Common myeloid progenitor, CD34-positive (primary cell): ENCODE data around the gene HSD17B11.
"Not testable (repeated sequence)": the region's sequence is repeated elsewhere in the genome, so short reads cannot be mapped to it uniquely, and the experiment has no call there.

Experiments used
- CTCF ChIA-PET: fragments of 350-600 bp; sonication (Branson Sonifier 250); formaldehyde crosslinking; loops from one replicate; lab custom pipeline; 2021; ENCODE audit warnings: antibody characterized with exemption; lab: Charles Lee
- POLR2A ChIA-PET: fragments of 350-600 bp; sonication (Branson Sonifier 250); formaldehyde crosslinking; loops from one replicate; lab custom pipeline; 2021; ENCODE audit warnings: antibody characterized with exemption; lab: Charles Lee
- DNase-seq, 3 donors: peaks; one replicate each; pipeline versions ENCODE4 v3.0.0 to v3.0.0-alpha.2; 2013
- H3K27ac ChIP-seq, 2 experiments: 1 replicate in 1 of 2; 2 replicates in 1 of 2; pipeline ENCODE4 v1.7.0; 2013; ENCODE audit warnings: inconsistent platforms in 2 of 2, low read length in 2 of 2, mild to moderate bottlenecking in 2 of 2, low read depth in 1 of 2, moderate library complexity in 1 of 2; ENCODE audit not compliant: severe bottlenecking in 2 of 2, insufficient read depth in 1 of 2, poor library complexity in 1 of 2
- H3K27me3 ChIP-seq, 5 experiments: replicated peaks in 2 of 5; 1 replicate in 3 of 5; 2 replicates in 2 of 5; pipeline versions ENCODE4 v1.6.1 to v1.7.0; 2013; ENCODE audit warnings: low read length in 4 of 5, mild to moderate bottlenecking in 2 of 5, moderate library complexity in 2 of 5, inconsistent platforms in 1 of 5; ENCODE audit not compliant: insufficient read depth in 5 of 5, control insufficient read depth in 4 of 5
- H3K36me3 ChIP-seq, 4 experiments: 1 replicate in 2 of 4; 2 replicates in 2 of 4; pipeline versions ENCODE4 v1.6.1 to v1.7.0; 2013; ENCODE audit warnings: low read length in 3 of 4, control low read depth in 1 of 4, mild to moderate bottlenecking in 1 of 4; ENCODE audit not compliant: control insufficient read depth in 4 of 4, insufficient read depth in 4 of 4
- H3K4me1 ChIP-seq, 4 experiments: 1 replicate in 3 of 4; 2 replicates in 1 of 4; pipeline versions ENCODE4 v1.6.1 to v1.7.1; 2013; ENCODE audit warnings: low read length in 3 of 4, mild to moderate bottlenecking in 3 of 4, control low read depth in 1 of 4, inconsistent platforms in 1 of 4, moderate library complexity in 1 of 4; ENCODE audit not compliant: control insufficient read depth in 4 of 4, insufficient read depth in 4 of 4; ENCODE audit errors: control extremely low read depth in 1 of 4
- H3K4me3 ChIP-seq, 7 experiments: 1 replicate in 4 of 7; 2 replicates in 3 of 7; pipeline versions ENCODE4 v1.5.1 to v1.7.0; 2013; ENCODE audit warnings: mild to moderate bottlenecking in 7 of 7, low read length in 6 of 7, moderate library complexity in 6 of 7, inconsistent platforms in 2 of 7, low read depth in 2 of 7, control low read depth in 1 of 7; ENCODE audit not compliant: insufficient read depth in 4 of 7, control insufficient read depth in 1 of 7; ENCODE audit errors: extremely low read depth in 1 of 7
- H3K9me3 ChIP-seq, 5 experiments: 1 replicate in 4 of 5; 2 replicates in 1 of 5; pipeline versions ENCODE4 v1.6.1 to v1.7.1; 2013; ENCODE audit warnings: low read length in 4 of 5, mild to moderate bottlenecking in 2 of 5, inconsistent platforms in 1 of 5, low read depth in 1 of 5, moderate library complexity in 1 of 5; ENCODE audit not compliant: control insufficient read depth in 4 of 5, insufficient read depth in 2 of 5; ENCODE audit errors: control extremely low read depth in 1 of 5
- WGBS: methylation state at CpG from one replicate; pipeline ENCODE4 v1.1.5; 2013; ENCODE audit not compliant: insufficient coverage; 5-methylcytosine and 5-hydroxymethylcytosine counted together

Gene HSD17B11

DNA sequence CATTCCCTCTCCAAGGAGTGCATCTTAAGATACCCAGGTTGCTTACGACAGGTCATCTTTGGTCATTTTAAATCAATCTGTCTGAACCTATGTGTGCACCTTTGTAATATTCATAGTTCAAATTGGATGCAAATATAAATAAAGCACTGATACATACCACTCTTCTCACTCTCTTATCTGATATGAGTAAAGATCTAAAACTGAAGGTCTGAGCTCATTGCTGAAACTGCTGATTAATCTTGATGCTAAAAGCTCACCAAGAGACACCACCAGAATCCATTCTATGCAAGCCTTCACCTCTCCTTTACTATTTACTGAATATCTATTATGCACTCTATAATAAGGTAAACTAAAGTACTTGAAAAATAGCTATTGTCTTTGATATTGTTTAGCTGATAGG is 84.9 kb downstream of the HSD17B11 start:
- H3K4me1 ChIP-seq = no peaks in the 10 kb centered on the region
- no peaks in the 10 kb centered on the region for H3K27me3 ChIP-seq
- CTCF ChIA-PET = no interaction called here
- no peak for DNase-seq
- no peak overlapping the region for H3K27ac ChIP-seq
- no peak overlapping the region for H3K4me3 ChIP-seq
- WGBS = no CpG with 5 or more reads among the region's 1 CpG
- no peaks in the 10 kb centered on the region for H3K9me3 ChIP-seq
- peaks cover 0 to 2% (median 0%) of the 10 kb centered on the region in 4 experiments for H3K36me3 ChIP-seq
- POLR2A ChIA-PET = interaction anchor here (0.6 kb wide), 1 partner anchor 214 kb away, joined by 3 read pairs; no protein-coding TSS in a partner anchor

DNA sequence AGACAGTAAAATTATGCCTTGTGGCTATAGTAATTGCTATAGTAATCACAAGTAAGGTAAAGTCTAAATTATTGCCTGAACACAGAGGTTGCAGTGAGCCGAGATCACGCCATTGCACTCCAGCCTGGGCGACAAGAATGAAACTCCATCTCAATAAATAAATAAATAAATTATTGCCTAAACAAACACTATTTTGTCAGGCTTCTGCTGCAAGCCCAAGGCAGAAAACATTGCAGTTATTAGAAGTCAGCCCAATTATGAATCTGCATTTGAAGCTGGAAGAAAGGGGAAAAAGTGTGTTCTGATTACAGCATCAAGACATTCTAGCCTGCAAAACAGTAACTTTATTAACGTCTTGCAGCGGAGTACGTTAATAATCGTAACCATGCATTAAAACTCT is 85.4 kb downstream of the HSD17B11 start:
- WGBS = 97% methylated on average over 4 of the region's 7 CpGs
- H3K27ac ChIP-seq = no peak overlapping the region
- no peaks in the 10 kb centered on the region for H3K27me3 ChIP-seq
- POLR2A ChIA-PET = no interaction called here
- no peak for DNase-seq
- no peaks in the 10 kb centered on the region for H3K4me1 ChIP-seq
- H3K36me3 ChIP-seq = peaks cover 0 to 2% (median 0%) of the 10 kb centered on the region in 4 experiments
- CTCF ChIA-PET = no interaction called here
- H3K4me3 ChIP-seq = no peak overlapping the region
- H3K9me3 ChIP-seq = no peaks in the 10 kb centered on the region

DNA sequence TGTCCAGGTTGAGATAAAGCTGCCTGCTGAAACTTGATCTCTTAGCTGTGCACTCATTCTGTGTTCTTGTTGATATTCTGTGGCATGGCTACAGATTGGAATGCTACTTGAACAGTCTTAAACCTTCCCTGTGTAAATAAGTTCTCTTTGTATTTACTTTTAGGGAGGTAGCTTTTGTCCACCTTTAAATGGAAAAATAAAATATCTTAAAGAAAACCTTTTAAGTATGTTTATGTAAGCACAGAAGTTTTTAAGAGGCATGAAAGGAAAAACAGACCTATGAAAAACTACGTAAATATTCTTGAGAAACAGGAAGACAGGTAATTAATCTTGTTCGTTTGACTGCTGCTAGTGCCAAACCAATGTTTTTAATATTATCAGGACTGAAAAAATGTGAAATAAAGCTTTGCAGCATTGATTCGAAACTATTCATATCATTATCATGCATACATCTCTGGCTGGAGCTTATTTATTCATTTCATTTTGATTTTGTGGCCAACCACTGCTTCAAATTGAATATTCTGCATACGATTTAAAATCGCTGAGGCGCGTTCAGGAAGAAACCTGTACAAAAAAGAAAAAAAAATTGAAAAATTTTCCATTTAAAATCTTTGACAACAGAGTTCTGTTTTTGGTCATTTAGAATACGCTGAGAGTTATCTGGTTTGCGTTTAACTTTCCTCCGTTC is 86.1 kb downstream of the HSD17B11 start:
- DNase-seq = no peak
- Histone ChIP-seq H3K36me3 (peaks cover 0 to 2% (median 0%) of the 10 kb centered on the region in 4 experiments), H3K4me1 (no peaks in the 10 kb centered on the region), H3K4me3 (no peak overlapping the region), H3K9me3 (no peaks in the 10 kb centered on the region), H3K27me3 (no peaks in the 10 kb centered on the region), H3K27ac (no peak overlapping the region)
- 100% methylated on average over 1 of the region's 10 CpGs for WGBS
- ChIA-PET POLR2A (no interaction called here), CTCF (no interaction called here)

DNA sequence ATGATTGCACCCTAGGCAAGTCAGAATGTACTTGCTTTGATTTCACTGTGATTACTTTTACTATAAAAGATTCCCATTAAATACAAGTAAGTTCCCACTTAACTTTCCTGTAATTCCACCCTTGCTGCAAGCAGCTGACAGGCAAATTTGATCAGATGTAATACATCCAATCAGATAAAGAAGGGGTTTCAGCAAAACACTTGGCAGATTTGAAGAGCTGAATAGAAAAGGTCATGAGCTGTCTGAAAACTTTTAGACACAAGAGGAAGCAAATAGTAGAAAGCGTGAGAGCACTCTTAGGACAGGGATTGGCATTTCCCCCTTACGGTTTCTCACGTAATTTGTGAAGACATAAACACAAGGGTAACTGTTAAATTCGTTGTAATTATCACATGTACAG is 91.1 kb downstream of the HSD17B11 start:
- Histone ChIP-seq H3K4me1 (no peaks in the 10 kb centered on the region), H3K9me3 (no peaks in the 10 kb centered on the region), H3K36me3 (peaks cover 0 to 2% (median 0%) of the 10 kb centered on the region in 4 experiments), H3K4me3 (no peak overlapping the region), H3K27me3 (no peaks in the 10 kb centered on the region), H3K27ac (no peak overlapping the region)
- no CpG with 5 or more reads among the region's 4 CpGs for WGBS
- ChIA-PET CTCF (no interaction called here), POLR2A (no interaction called here)
- DNase-seq = no peak

DNA sequence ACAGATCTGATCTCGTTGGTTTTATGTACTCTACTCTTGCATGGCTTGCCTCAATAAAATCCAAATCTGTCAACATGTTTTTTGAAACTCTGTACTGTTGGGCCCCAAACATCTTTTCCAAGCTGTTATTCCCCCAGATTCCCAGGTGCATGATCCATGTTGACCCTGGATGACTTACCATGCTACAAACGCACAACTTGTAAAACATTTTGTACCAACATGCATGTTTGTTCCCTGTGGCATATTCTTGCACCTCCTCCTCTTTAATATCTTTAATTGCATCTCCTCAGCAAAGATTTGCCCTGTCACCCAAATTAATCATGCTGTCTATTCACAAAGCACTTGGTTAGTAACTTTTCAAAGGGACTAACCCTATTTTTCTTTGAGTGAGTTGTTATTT is 92.6 kb downstream of the HSD17B11 start:
- no peaks in the 10 kb centered on the region for H3K36me3 ChIP-seq
- POLR2A ChIA-PET = no interaction called here
- no peak overlapping the region for H3K4me3 ChIP-seq
- CTCF ChIA-PET = no interaction called here
- WGBS = 94% methylated on average over 2 of the region's 2 CpGs
- peaks cover 0 to 4% (median 0%) of the 10 kb centered on the region in 5 experiments for H3K9me3 ChIP-seq
- DNase-seq = no peak
- no peaks in the 10 kb centered on the region for H3K27me3 ChIP-seq
- H3K4me1 ChIP-seq = no peaks in the 10 kb centered on the region
- H3K27ac ChIP-seq = no peak overlapping the region

DNA sequence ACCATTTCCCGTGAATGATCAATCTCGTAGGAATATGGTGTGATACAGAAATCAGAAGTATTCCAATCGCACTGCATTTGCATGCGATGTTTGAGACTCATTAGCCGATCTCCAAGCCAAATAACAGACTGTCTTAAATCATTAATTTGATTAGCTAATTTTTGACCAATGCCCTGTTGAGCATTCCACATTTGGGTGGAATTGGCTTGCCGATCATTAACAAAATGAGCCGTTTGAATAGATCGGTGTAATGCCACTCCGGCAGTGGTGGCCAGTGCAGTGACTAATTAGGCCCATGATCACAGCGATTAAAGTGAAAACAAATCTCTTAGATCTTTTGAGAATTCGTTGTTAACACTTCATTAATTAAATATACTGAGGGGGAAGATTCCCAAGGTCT is 96.1 kb downstream of the HSD17B11 start:
- H3K27me3 ChIP-seq, POLR2A ChIA-PET, DNase-seq, CTCF ChIA-PET, H3K36me3 ChIP-seq, H3K27ac ChIP-seq, H3K9me3 ChIP-seq, H3K4me1 ChIP-seq, H3K4me3 ChIP-seq: not testable (repeated sequence)
- 64% methylated on average over 4 of the region's 11 CpGs for WGBS

DNA sequence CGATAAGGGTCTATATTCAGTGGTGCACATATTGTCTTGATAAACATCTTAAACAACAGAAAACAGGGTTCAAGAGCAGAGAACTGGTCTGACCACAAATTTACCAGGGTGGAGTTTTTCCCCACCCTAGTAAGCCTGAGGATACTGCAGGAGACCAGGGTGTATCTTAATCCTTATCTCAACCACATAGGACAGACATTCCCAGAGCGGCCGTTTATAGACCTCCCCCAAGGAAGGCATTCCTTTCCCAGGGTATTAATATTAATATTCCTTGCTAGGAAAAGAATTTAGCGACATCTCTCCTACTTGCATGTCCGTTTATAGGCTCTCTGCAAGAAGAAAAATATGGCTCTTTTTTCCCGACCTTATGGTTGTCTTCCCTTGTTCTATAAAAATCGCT is 97.1 kb downstream of the HSD17B11 start:
- POLR2A ChIA-PET, H3K27me3 ChIP-seq, H3K4me1 ChIP-seq, CTCF ChIA-PET, DNase-seq, H3K4me3 ChIP-seq, H3K9me3 ChIP-seq, H3K27ac ChIP-seq, H3K36me3 ChIP-seq: not testable (repeated sequence)
- WGBS = 100% methylated on average over 3 of the region's 7 CpGs
